WTC11 (cell line): ENCODE measurements around the gene GALNT11.
"Not testable (repeated sequence)": the region's sequence is repeated elsewhere in the genome, so short reads cannot be mapped to it uniquely, and the experiment has no call there.

Experiments used
- ATF1 ChIP-seq: sonication (generic); formaldehyde crosslinking; IDR thresholded peaks from 2 replicates; pipeline ENCODE4 v1.8.1; 2023; ENCODE audit warnings: mild to moderate bottlenecking, moderate library complexity, missing genetic modification reagents
- ZNF671 ChIP-seq: fragments of 250-450 bp; sonication (Bioruptor Pico); IDR thresholded peaks from 2 replicates; pipeline ENCODE4 v1.8.0; 2021; ENCODE audit warnings: mild to moderate bottlenecking
- TF ChIP-seq, protein P1 (sequence below): sonication (generic); formaldehyde crosslinking; IDR thresholded peaks from 2 replicates; pipeline ENCODE4 v1.8.1; 2023; ENCODE audit warnings: mild to moderate bottlenecking, missing genetic modification reagents
- TF ChIP-seq, protein P2 (sequence below): fragments of 200-600 bp; IDR thresholded peaks from 2 replicates; pipeline ENCODE4 v1.8.0; 2022; ENCODE audit warnings: antibody characterized with exemption

DNA sequence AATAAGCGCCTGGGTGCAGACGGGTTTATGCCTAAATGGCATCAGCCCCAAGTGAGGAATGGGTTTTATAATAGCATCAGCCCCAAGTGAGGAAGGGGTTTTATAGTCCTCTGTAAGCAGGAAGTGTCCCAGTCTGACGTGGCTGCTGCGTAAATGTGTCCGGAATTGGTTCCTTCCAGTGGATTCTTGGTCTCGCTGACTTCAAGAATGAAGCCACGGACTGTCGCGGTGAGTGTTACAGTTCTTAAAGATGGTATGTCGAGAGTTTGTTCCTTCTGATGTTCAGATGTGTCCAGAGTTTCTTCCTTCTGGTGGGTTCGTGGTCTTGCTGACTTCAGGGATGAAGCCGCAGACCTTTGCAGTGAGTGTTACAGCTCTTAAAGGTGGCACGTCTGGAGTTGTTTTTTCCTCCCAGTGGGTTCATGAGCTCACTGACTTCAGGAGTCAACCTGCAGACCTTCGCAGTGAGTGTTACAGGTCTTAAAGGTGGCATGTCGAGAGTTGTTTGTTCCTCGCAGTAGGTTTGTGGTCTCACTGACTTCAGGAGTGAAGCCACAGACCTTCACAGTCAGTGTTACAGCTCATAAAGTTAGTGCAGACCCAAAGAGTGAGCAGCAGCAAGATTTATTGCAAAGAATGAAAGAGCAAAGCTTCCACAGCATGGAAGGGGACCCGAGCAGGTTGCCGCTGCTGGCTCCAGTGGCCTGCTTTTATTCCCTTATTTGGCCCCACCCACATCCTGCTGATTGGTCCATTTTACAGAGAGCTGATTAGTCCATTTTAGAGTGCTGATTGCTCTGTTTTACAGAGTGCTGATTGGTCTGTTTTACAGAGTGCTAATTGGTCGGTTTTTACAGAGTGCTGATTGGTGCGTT lies 2.3 kb downstream of the GALNT11 start:
- TF ChIP-seq, protein P1, sequence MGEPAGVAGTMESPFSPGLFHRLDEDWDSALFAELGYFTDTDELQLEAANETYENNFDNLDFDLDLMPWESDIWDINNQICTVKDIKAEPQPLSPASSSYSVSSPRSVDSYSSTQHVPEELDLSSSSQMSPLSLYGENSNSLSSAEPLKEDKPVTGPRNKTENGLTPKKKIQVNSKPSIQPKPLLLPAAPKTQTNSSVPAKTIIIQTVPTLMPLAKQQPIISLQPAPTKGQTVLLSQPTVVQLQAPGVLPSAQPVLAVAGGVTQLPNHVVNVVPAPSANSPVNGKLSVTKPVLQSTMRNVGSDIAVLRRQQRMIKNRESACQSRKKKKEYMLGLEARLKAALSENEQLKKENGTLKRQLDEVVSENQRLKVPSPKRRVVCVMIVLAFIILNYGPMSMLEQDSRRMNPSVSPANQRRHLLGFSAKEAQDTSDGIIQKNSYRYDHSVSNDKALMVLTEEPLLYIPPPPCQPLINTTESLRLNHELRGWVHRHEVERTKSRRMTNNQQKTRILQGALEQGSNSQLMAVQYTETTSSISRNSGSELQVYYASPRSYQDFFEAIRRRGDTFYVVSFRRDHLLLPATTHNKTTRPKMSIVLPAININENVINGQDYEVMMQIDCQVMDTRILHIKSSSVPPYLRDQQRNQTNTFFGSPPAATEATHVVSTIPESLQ, result not testable (repeated sequence)
- TF ChIP-seq, protein P2, sequence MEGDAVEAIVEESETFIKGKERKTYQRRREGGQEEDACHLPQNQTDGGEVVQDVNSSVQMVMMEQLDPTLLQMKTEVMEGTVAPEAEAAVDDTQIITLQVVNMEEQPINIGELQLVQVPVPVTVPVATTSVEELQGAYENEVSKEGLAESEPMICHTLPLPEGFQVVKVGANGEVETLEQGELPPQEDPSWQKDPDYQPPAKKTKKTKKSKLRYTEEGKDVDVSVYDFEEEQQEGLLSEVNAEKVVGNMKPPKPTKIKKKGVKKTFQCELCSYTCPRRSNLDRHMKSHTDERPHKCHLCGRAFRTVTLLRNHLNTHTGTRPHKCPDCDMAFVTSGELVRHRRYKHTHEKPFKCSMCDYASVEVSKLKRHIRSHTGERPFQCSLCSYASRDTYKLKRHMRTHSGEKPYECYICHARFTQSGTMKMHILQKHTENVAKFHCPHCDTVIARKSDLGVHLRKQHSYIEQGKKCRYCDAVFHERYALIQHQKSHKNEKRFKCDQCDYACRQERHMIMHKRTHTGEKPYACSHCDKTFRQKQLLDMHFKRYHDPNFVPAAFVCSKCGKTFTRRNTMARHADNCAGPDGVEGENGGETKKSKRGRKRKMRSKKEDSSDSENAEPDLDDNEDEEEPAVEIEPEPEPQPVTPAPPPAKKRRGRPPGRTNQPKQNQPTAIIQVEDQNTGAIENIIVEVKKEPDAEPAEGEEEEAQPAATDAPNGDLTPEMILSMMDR, result not testable (repeated sequence)
- TF ChIP-seq ZNF671, ATF1: not testable (repeated sequence)
